ENCODE measurements around the gene PSAP. TPM values are rescaled to one million over a fixed set of nuclear protein-coding genes. Genes with fewer than 3 reads are reported as not detected.
A peak's percentile ranks its signal among the peaks of the same experiment; 100 is the strongest.

The PSAP gene
- total RNA-seq, 2 experiments from 2014 or later = 191 to 206 TPM

- Histone ChIP-seq H3K4me1 (ENCODE audit: insufficient read depth, low read length) (peaks cover 50% of the 10 kb centered on the region), H3K4me3 (ENCODE audit: low read length) (no peak overlapping the region), H3K27me3 (ENCODE audit: control insufficient read depth in 1 of 2, insufficient read depth in 2 of 2, low read length in 2 of 2) (no peaks in the 10 kb centered on the region), H3K27ac (ENCODE audit: low read depth in 1 of 2, low read length in 2 of 2) (no peak overlapping the region), H3K9me3 (ENCODE audit: control insufficient read depth in 1 of 2, insufficient read depth in 1 of 2, low read length in 2 of 2) (no peaks in the 10 kb centered on the region), H3K36me3 (ENCODE audit: insufficient read depth, low read length) (peaks cover 19% of the 10 kb centered on the region)
- POLR2A ChIA-PET = interaction anchor here (1.1 to 3.1 kb wide), 2 partner anchors 10 to 68 kb away, joined by 3 to 27 read pairs; partner anchors contain the start of genes PSAP and VSIR
- Mint-ChIP-seq H3K36me3 (ENCODE audit: low read depth) (peaks cover 15% of the 10 kb centered on the region), H3K27ac (no peak overlapping the region), H3K27me3 (no peaks in the 10 kb centered on the region), H3K4me3 (no peak overlapping the region), H3K9me3 (no peaks in the 10 kb centered on the region), H3K4me1 (ENCODE audit: low read depth) (peaks cover 84% of the 10 kb centered on the region)
- intact Hi-C loops (cut with DNase I, micrococcal nuclease) = no loop called here
- CTCF ChIA-PET = no interaction called here
- DNase-seq (no peak), ATAC-seq (ENCODE audit: poor library complexity) (no peak)
- no peak for TF ChIP-seq CTCF (IDR thresholded peaks at IDR 0.05)
Observed at GRCh38 chr10:71840958-71841335, 10.1 kb downstream of the PSAP start.

GRCh38 chr10:71840177-71840957 is 10.7 kb downstream of the PSAP start:
- peak in 1 of 14 experiments; percentile 23 for DNase-seq
- H3K27ac ChIP-seq (ENCODE audit: low read depth in 1 of 2, low read length in 2 of 2) = no peak overlapping the region
- no peaks in the 10 kb centered on the region for H3K9me3 ChIP-seq (ENCODE audit: control insufficient read depth in 1 of 2, insufficient read depth in 1 of 2, low read length in 2 of 2)
- no peak overlapping the region for H3K4me3 ChIP-seq (ENCODE audit: low read length)
- no peak overlapping the region for H3K27ac Mint-ChIP-seq
- H3K36me3 ChIP-seq (ENCODE audit: insufficient read depth, low read length) = peaks cover 19% of the 10 kb centered on the region
- no peaks in the 10 kb centered on the region for H3K27me3 ChIP-seq (ENCODE audit: control insufficient read depth in 1 of 2, insufficient read depth in 2 of 2, low read length in 2 of 2)
- peaks cover 82% of the 10 kb centered on the region for H3K4me1 Mint-ChIP-seq (ENCODE audit: low read depth)
- intact Hi-C loops (cut with DNase I, micrococcal nuclease) = no loop called here
- ChIA-PET POLR2A (interaction anchor here (0.8 to 3.1 kb wide), 3 partner anchors 10 to 67 kb away, joined by 3 to 27 read pairs (median 3); partner anchors contain the start of genes PSAP and VSIR), CTCF (no interaction called here)
- TF ChIP-seq CTCF (IDR thresholded peaks at IDR 0.05) = no peak
- H3K36me3 Mint-ChIP-seq (ENCODE audit: low read depth) = peaks cover 15% of the 10 kb centered on the region
- no peak overlapping the region for H3K4me3 Mint-ChIP-seq
- no peaks in the 10 kb centered on the region for H3K27me3 Mint-ChIP-seq
- no peak for ATAC-seq (ENCODE audit: poor library complexity)
- H3K9me3 Mint-ChIP-seq = no peaks in the 10 kb centered on the region
- peaks cover 47% of the 10 kb centered on the region for H3K4me1 ChIP-seq (ENCODE audit: insufficient read depth, low read length)

- no peaks in the 10 kb centered on the region for H3K9me3 ChIP-seq (ENCODE audit: control insufficient read depth in 1 of 2, insufficient read depth in 1 of 2, low read length in 2 of 2)
- Mint-ChIP-seq H3K4me1 (ENCODE audit: low read depth) (peaks cover 66% of the 10 kb centered on the region), H3K27me3 (no peaks in the 10 kb centered on the region), H3K36me3 (ENCODE audit: low read depth) (peaks cover 16% of the 10 kb centered on the region), H3K4me3 (no peak overlapping the region), H3K9me3 (no peaks in the 10 kb centered on the region), H3K27ac (peak overlapping the region; percentile 24)
- no peak overlapping the region for H3K27ac ChIP-seq (ENCODE audit: low read depth in 1 of 2, low read length in 2 of 2)
- ChIA-PET CTCF (interaction anchor here (1.0 kb wide), 1 partner anchor 58 kb away, joined by 4 read pairs; no protein-coding TSS in a partner anchor), POLR2A (interaction anchor here (1.2 to 3.1 kb wide), 2 partner anchors 12 to 40 kb away, joined by 3 to 27 read pairs; partner anchors contain the start of gene PSAP)
- no peak overlapping the region for H3K4me3 ChIP-seq (ENCODE audit: low read length)
- no peak for ATAC-seq (ENCODE audit: poor library complexity)
- peaks cover 52% of the 10 kb centered on the region for H3K4me1 ChIP-seq (ENCODE audit: insufficient read depth, low read length)
- no peak for DNase-seq
- no peak for TF ChIP-seq CTCF (IDR thresholded peaks at IDR 0.05)
- peaks cover 25% of the 10 kb centered on the region for H3K36me3 ChIP-seq (ENCODE audit: insufficient read depth, low read length)
- intact Hi-C loops (cut with DNase I, micrococcal nuclease) = loop anchor here in 1 of 2 experiments (1.0 kb wide), 1 partner anchor 57 kb away; no protein-coding TSS in a partner anchor
- no peaks in the 10 kb centered on the region for H3K27me3 ChIP-seq (ENCODE audit: control insufficient read depth in 1 of 2, insufficient read depth in 2 of 2, low read length in 2 of 2)
Observed at GRCh38 chr10:71838264-71839211, 12.5 kb downstream of the PSAP start.

Measured in CD4-positive, alpha-beta T cell (primary cell).